Subcutaneous abdominal adipose tissue (tissue), 5 donors: Measurements from ENCODE around the gene ANKRD52.

Source experiments
- H3K27ac ChIP-seq: one replicate; pipeline ENCODE4 v1.7.0; 2013; ENCODE audit warnings: low read depth, mild to moderate bottlenecking, inconsistent platforms, low read length, moderate library complexity
- H3K27me3 ChIP-seq, 5 donors: one replicate each; pipeline ENCODE4 v1.7.0; 2013; ENCODE audit warnings: low read length in 5 of 5, inconsistent platforms in 1 of 5; ENCODE audit not compliant: control insufficient read depth in 5 of 5, insufficient read depth in 4 of 5
- H3K36me3 ChIP-seq, 5 donors: one replicate each; pipeline ENCODE4 v1.7.0; 2013; ENCODE audit warnings: low read length in 5 of 5; ENCODE audit not compliant: control insufficient read depth in 5 of 5, insufficient read depth in 5 of 5
- H3K4me1 ChIP-seq, 5 donors: one replicate each; pipeline ENCODE4 v1.7.0; 2013; ENCODE audit warnings: low read length in 5 of 5, mild to moderate bottlenecking in 3 of 5, moderate library complexity in 1 of 5; ENCODE audit not compliant: control insufficient read depth in 5 of 5, insufficient read depth in 5 of 5
- H3K4me3 ChIP-seq, 5 donors: one replicate each; pipeline ENCODE4 v1.7.0; 2013; ENCODE audit warnings: low read length in 5 of 5, low read depth in 1 of 5
- H3K9ac ChIP-seq, 5 donors: one replicate each; pipeline ENCODE4 v1.7.0; 2013; ENCODE audit warnings: low read length in 5 of 5, mild to moderate bottlenecking in 4 of 5, moderate library complexity in 3 of 5
- H3K9me3 ChIP-seq, 5 donors: one replicate each; pipeline ENCODE4 v1.7.0; 2013; ENCODE audit warnings: low read length in 5 of 5; ENCODE audit not compliant: control insufficient read depth in 5 of 5
- donor health status: healthy.
- donor health status: healthy.
- donor health status: healthy.
- donor health status: healthy.
- donor health status: healthy.

The ANKRD52 gene

DNA sequence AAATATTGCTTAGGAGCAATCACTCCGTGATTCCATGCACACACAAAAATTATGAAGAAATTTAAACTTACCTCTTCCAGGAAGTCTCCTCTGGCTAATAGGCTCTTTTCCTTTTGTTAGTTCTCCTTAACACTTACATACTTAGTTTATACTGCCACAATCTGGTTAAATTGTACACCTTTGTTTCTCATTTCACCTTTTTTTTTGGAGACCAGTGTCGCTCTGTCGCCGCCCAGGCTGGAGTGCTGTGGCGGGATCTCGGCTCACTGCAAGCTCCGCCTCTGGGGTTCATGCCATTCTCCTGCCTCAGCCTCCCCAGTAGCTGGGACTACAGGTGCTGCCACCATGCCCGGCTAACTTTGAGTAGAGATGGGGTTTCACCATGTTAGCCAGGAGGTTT is 2.2 kb upstream of the ANKRD52 start:
- H3K36me3 ChIP-seq: peaks cover 0 to 16% (median 12%) of the 10 kb centered on the region in 5 donors
- H3K9me3 ChIP-seq: no peaks in the 10 kb centered on the region
- H3K27ac ChIP-seq: no peak overlapping the region
- H3K27me3 ChIP-seq: no peaks in the 10 kb centered on the region
- H3K4me1 ChIP-seq: peaks cover 5 to 27% (median 25%) of the 10 kb centered on the region in 5 donors
- H3K9ac ChIP-seq: no peak overlapping the region
- no peak overlapping the region for H3K4me3 ChIP-seq

DNA sequence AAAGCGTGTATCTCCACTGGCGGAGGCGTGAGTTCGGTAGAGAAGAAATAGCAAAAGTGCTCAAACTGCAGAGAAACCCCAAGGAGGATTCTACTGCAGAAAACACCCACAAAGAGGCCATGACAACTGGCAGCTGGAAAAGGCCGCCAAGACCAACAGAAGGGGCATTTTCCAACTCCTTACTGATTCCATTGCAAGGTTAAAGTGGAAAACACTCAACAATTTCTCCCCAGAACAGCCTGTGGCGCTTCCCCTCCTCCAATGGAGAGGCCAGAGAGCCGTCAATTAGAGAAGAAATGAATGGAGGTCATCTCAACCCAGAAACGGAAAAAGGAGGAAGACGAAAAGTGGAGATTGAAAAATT is 618 bp upstream of the ANKRD52 start:
- Histone ChIP-seq H3K27me3 (no peaks in the 10 kb centered on the region), H3K4me1 (peaks cover 5 to 27% (median 25%) of the 10 kb centered on the region in 5 donors), H3K9me3 (no peaks in the 10 kb centered on the region), H3K27ac (peak overlapping the region; percentile 86), H3K4me3 (peak overlapping the region; percentile 80 to 88 (median 82)), H3K36me3 (peaks cover 0 to 29% (median 24%) of the 10 kb centered on the region in 5 donors), H3K9ac (peak overlapping the region; percentile 70 to 88 (median 82))

DNA sequence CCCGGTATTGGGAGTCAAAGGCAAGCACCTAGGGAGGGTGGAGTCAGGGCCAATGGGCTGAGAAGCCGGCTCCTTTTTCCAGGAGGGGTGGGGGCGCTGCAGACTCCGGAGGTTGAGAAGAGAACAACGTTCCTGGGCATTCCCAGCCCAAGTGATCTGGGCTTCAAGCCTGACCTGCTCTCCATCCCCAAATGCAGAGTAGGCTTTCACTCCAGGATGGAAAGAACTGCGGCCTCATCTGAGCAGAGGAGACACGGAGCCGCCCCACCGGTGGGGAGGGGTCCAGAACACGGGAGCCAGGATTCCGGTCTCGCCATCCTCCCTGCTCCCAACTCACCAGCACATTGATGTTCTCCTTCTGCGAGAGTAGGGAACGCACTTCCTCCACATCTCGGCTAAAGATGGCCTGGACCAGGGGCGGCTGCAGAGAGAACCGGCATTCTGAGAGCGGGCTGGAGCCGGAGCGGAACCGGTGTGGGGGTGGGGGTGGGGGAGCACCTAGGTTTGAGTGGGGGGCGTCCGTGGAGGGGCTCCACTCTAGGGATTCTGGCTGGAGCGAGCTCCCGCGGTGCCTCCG is 605 bp downstream of the ANKRD52 start:
- Histone ChIP-seq H3K9ac (peak overlapping the region; percentile 26 to 94 (median 78)), H3K27ac (peak overlapping the region; percentile 86), H3K36me3 (peaks cover 0 to 42% (median 37%) of the 10 kb centered on the region in 5 donors), H3K27me3 (no peaks in the 10 kb centered on the region), H3K4me1 (peaks cover 5 to 27% (median 25%) of the 10 kb centered on the region in 5 donors), H3K9me3 (no peaks in the 10 kb centered on the region), H3K4me3 (peak overlapping the region; percentile 67 to 88 (median 82))

DNA sequence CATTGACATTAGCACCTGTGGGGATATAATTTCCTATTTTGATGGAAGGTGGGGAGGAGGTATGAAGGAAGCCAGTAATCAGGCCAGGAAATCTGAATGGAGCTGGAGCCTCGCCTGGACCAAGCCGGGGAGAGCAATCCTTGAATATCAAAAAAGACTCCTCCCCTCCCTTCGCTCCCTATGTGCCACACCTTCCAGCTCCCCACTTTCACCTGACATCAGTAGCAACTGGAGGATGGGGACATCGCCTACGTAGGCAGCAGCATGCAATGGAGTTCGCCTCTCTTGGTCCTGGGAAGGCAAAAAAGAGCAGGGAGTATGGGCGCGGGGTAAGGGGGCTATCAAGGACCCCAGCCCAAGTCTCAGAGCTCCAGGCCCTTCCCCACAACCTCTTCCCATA is 1.1 kb downstream of the ANKRD52 start:
- Histone ChIP-seq H3K36me3 (peaks cover 2 to 47% (median 42%) of the 10 kb centered on the region in 5 donors), H3K27me3 (no peaks in the 10 kb centered on the region), H3K9me3 (no peaks in the 10 kb centered on the region), H3K9ac (peak overlapping the region; percentile 17 to 94 (median 78)), H3K4me3 (peak overlapping the region; percentile 67 to 88 (median 82)), H3K27ac (no peak overlapping the region), H3K4me1 (peaks cover 5 to 27% (median 25%) of the 10 kb centered on the region in 5 donors)

DNA sequence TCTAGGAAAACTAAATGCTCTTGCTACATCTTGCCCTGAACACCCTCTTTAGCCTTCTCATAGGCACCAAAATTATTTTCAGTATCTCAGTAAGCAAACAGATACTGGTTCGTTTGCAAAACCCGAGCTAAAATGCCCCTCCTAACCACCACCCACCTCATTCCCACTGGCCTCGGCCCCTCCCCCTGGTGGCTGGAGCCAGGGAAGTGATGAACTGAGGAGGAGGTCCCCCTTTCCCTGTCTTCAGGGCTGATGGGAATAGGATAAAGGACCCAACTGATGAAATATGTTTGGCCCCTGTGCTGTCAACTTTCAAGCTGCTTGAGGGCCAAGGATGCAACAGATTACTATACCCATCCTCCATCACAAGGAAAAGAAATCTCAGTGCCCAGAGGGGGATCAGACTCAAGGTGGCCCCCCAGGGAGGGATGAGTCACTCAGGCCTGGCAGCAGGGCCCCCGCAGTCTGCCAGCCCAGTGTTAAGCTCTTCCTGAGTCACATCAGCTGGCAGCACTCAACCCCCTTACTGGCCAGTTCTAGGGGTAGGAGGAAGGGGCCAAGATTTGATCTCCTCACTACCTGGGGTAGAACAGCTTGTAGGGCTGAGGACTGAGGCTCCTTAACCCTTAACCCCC is 1.7 kb downstream of the ANKRD52 start:
- Histone ChIP-seq H3K36me3 (peaks cover 2 to 53% (median 48%) of the 10 kb centered on the region in 5 donors), H3K27ac (no peak overlapping the region), H3K9me3 (no peaks in the 10 kb centered on the region), H3K4me1 (peaks cover 5 to 27% (median 25%) of the 10 kb centered on the region in 5 donors), H3K4me3 (peak overlapping the region in 2 of 5 donors; percentile 82 to 85), H3K27me3 (no peaks in the 10 kb centered on the region), H3K9ac (peak overlapping the region in 4 of 5 donors; percentile 17 to 94 (median 80))

DNA sequence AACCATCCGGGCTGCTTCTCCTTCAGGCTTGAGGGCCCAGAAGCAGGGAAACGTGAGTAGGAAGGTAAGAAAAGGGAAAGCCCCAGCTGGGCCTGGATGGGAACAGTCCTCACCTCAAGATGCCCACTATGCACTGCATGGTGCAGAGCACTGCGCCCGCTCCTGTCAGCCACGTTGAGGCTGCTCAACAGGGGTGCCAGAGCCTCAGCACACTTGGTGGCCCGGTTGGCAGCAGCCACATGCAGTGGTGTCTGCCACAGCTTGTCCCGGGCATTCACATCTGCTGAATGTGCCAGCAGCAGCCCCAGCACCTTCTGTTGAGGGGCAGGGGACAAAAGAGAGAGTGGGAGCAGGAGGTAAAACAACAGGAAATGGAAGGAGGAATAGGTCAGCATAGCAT is 2.5 kb downstream of the ANKRD52 start:
- Histone ChIP-seq H3K36me3 (peaks cover 2 to 56% (median 50%) of the 10 kb centered on the region in 5 donors), H3K27ac (no peak overlapping the region)

DNA sequence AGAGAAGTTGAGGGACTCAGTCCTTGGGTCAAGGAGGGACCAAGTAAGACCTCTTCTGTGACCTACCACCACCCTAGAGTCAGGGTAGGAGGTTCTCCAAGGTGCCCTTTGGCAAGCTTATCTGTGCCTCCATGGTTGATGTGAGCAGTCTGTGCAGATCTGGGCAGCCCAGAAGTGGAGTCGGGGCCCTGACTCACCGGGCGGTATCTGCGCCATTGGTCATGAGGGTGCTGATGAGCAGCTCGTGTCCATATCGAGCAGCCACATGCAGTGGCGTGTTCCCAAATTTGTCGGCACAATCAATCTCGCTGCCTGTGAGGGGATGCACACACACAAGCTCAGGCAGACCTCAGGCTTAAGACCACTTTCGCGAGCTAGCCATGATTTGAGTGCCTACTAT is 5.1 kb downstream of the ANKRD52 start:
- Histone ChIP-seq H3K27me3 (no peaks in the 10 kb centered on the region), H3K4me3 (no peak overlapping the region), H3K36me3 (peaks cover 2 to 77% (median 65%) of the 10 kb centered on the region in 5 donors), H3K27ac (no peak overlapping the region), H3K4me1 (peaks cover 5 to 19% (median 16%) of the 10 kb centered on the region in 5 donors), H3K9me3 (no peaks in the 10 kb centered on the region), H3K9ac (no peak overlapping the region)

More for the DNA sequence above, 2.5 kb downstream of the ANKRD52 start:
- H3K4me3 ChIP-seq: no peak overlapping the region
- peak overlapping the region in 2 of 5 donors; percentile 29 to 94 for H3K9ac ChIP-seq
- no peaks in the 10 kb centered on the region for H3K27me3 ChIP-seq
- no peaks in the 10 kb centered on the region for H3K9me3 ChIP-seq
- peaks cover 5 to 27% (median 25%) of the 10 kb centered on the region in 5 donors for H3K4me1 ChIP-seq

DNA sequence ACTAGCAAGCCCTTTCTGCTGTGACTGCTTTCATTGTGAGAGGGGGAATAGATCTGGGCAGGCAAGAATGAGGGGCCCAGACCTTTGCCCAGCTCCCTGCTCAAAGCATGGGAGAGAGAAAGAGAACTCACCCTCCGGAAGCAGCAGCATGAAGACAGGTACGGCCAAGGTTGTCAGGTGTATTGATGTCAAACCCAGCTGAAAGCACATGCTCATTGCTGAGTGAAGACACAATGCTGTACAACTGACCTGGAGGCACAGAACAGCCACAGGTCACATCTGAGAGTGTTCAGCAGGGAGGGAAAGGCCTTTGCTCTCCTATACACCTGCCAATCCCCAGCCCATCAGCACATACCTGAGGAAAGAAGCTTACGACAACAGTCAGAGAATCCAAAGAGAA is 5.5 kb downstream of the ANKRD52 start:
- no peaks in the 10 kb centered on the region for H3K9me3 ChIP-seq
- no peak overlapping the region for H3K27ac ChIP-seq
- H3K36me3 ChIP-seq: peaks cover 2 to 81% (median 70%) of the 10 kb centered on the region in 5 donors
- no peak overlapping the region for H3K4me3 ChIP-seq
- H3K4me1 ChIP-seq: peaks cover 5 to 18% (median 15%) of the 10 kb centered on the region in 5 donors
- H3K27me3 ChIP-seq: no peaks in the 10 kb centered on the region
- H3K9ac ChIP-seq: no peak overlapping the region

DNA sequence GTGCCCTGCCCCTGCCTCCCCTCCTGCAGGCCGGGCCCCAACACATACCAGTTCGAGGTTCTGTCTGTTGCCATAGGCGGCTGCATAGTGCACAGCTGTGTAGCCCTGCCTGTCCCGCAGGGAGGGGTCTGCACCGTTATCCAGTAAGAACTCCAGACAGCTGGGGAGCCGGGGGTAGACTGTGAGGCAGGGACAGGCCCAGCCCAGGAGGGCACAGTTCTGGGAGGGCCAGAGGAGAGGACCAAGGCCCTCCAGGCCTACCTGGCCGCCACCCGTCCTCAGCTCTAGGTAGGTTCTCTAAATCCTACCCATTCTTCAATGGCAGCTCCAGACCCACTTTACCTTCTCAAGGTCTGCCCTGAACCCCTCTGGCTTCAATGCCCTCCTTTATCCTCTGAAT is 9.5 kb downstream of the ANKRD52 start:
- Histone ChIP-seq H3K27me3 (no peaks in the 10 kb centered on the region), H3K4me3 (no peak overlapping the region), H3K36me3 (peaks cover 2 to 89% (median 79%) of the 10 kb centered on the region in 5 donors), H3K27ac (no peak overlapping the region), H3K9me3 (no peaks in the 10 kb centered on the region), H3K4me1 (peaks cover 0 to 7% (median 7%) of the 10 kb centered on the region in 5 donors), H3K9ac (no peak overlapping the region)

DNA sequence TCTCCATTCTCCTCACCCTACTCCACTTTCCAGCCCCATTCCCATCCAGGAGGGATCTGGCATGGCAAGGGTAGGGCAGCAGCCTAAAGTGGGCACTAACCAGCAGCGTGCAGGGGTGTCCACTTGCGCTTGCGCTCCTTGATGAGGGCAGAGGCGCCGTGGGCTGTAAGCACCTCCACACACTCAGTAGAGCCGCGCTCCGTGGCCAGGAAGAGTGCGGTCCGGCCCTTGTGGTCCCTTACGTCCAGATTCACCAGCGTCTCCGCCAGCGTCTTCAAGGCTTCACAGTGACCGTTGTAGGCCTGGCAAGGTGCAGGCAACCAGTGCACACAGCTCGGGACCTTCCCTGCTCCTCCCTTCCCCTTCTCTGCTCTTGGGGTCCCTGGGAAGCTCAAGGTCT is 10.3 kb downstream of the ANKRD52 start:
- no peak overlapping the region for H3K27ac ChIP-seq
- peaks cover 2 to 89% (median 79%) of the 10 kb centered on the region in 5 donors for H3K36me3 ChIP-seq
- H3K9ac ChIP-seq: peak overlapping the region in 1 of 5 donors; percentile 4
- H3K4me3 ChIP-seq: no peak overlapping the region
- H3K27me3 ChIP-seq: no peaks in the 10 kb centered on the region
- no peaks in the 10 kb centered on the region for H3K9me3 ChIP-seq
- H3K4me1 ChIP-seq: peaks cover 0 to 7% (median 7%) of the 10 kb centered on the region in 5 donors
